Activated CD8-positive, alpha-beta T cell treated with anti-CD3 and anti-CD28 coated beads for 36 hours (primary cell): ENCODE data around the gene KCTD16. TPM values are rescaled to one million over a fixed set of nuclear protein-coding genes. Genes with fewer than 3 reads are reported as not detected.

Experiments used
- ATAC-seq: fragments of 200-7000 bp; cut with Tn5 transposase; one replicate; pipeline ENCODE4 v1.10.0; 2021; ENCODE audit warnings: mild to moderate bottlenecking, moderate library complexity
- CTCF ChIA-PET: fragments of 350-600 bp; sonication (Branson Sonifier 250); formaldehyde crosslinking; loops from one replicate; lab custom pipeline; 2021; ENCODE audit warnings: antibody characterized with exemption; lab: Charles Lee
- POLR2A ChIA-PET: fragments of 350-600 bp; sonication (Branson Sonifier 250); formaldehyde crosslinking; loops from one replicate; lab custom pipeline; 2021; ENCODE audit warnings: antibody characterized with exemption; lab: Charles Lee
- DNase-seq: peaks from one replicate; pipeline ENCODE4 v3.0.0-alpha.2; 2020
- H3K27ac Mint-ChIP-seq: one replicate; pipeline ENCODE4 v1.8.0; 2021; ENCODE audit warnings: mild to moderate bottlenecking, mixed read lengths
- H3K27me3 Mint-ChIP-seq: one replicate; pipeline ENCODE4 v1.8.0; 2021; ENCODE audit warnings: mixed read lengths
- H3K36me3 Mint-ChIP-seq: one replicate; pipeline ENCODE4 v1.8.0; 2021; ENCODE audit warnings: low read depth, mixed read lengths
- H3K4me1 Mint-ChIP-seq: one replicate; pipeline ENCODE4 v1.8.0; 2021; ENCODE audit warnings: low read depth, mixed read lengths
- H3K4me3 Mint-ChIP-seq: one replicate; pipeline ENCODE4 v1.8.0; 2021; ENCODE audit warnings: mild to moderate bottlenecking, moderate library complexity, mixed read lengths
- H3K9me3 Mint-ChIP-seq: one replicate; pipeline ENCODE4 v1.8.0; 2021; ENCODE audit warnings: mixed read lengths
- intact Hi-C: fragments of 100-400 bp; cut with micrococcal nuclease; formaldehyde crosslinking; loops from one replicate; pipeline ENCODE4 v1.10.0; 2022
- total RNA-seq, 2 experiments: library from RNA; stranded (reverse); gene quantifications; one replicate each; pipeline ENCODE4 v1.2.3, GENCODE V29; 2021
- TF ChIP-seq, protein P1 (sequence below): fragments of 200-600 bp; IDR thresholded peaks from one replicate; pipeline ENCODE4 v1.8.0; 2022; ENCODE audit warnings: antibody characterized with exemption, mild to moderate bottlenecking

KCTD16 gene
- total RNA-seq, 2 experiments from 2014 or later = 0.27 to 0.29 TPM

DNA sequence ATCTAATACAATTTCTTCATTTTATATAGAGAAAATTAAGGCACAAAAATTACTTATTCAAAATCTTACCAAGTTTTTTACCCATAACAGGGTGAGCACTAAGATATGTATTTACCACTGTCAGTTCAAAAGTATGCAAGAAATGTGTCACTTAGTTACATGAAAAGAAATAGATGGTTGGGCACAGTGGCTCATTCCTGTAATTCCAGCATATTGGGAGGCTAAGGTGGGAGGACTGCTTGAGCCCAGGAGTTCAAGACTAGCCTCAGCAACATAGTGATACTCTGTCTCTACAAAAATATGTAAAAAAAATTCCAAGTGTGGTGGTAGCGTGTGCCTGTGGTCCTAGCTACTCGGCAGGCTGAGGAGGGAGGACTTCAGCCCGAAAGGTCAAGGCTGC, 19.6 kb upstream of the KCTD16 start:
- TF ChIP-seq, protein P1, sequence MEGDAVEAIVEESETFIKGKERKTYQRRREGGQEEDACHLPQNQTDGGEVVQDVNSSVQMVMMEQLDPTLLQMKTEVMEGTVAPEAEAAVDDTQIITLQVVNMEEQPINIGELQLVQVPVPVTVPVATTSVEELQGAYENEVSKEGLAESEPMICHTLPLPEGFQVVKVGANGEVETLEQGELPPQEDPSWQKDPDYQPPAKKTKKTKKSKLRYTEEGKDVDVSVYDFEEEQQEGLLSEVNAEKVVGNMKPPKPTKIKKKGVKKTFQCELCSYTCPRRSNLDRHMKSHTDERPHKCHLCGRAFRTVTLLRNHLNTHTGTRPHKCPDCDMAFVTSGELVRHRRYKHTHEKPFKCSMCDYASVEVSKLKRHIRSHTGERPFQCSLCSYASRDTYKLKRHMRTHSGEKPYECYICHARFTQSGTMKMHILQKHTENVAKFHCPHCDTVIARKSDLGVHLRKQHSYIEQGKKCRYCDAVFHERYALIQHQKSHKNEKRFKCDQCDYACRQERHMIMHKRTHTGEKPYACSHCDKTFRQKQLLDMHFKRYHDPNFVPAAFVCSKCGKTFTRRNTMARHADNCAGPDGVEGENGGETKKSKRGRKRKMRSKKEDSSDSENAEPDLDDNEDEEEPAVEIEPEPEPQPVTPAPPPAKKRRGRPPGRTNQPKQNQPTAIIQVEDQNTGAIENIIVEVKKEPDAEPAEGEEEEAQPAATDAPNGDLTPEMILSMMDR = no peak
- Mint-ChIP-seq H3K4me1 (no peaks in the 10 kb centered on the region), H3K36me3 (no peaks in the 10 kb centered on the region), H3K9me3 (no peaks in the 10 kb centered on the region), H3K27ac (no peak overlapping the region), H3K27me3 (no peaks in the 10 kb centered on the region), H3K4me3 (no peak overlapping the region)
- intact Hi-C loops = no loop called here
- DNase-seq = no peak
- ATAC-seq = no peak
- POLR2A ChIA-PET = no interaction called here
- CTCF ChIA-PET = no interaction called here

DNA sequence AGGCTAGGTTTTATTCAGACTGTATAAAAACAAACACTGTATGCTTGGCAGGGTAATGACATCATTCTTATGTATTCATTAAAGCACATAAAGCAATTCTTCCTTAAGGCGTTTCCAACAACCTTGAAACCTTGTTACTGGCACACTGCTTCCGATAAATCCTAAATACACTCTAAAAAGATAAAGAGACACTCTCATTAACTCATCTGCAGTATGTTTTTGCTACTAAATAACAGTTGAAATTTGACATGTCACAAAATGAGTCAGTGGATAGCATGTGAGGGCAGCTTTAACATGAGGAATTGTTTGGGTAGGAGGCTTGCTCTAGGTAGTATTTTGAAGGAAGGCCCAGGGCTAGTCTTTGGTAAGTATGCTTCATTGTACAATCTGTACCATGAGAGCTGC, 13.9 kb upstream of the KCTD16 start:
- intact Hi-C loops = no loop called here
- ATAC-seq = no peak
- DNase-seq = no peak
- no peaks in the 10 kb centered on the region for H3K9me3 Mint-ChIP-seq
- ChIA-PET CTCF (no interaction called here), POLR2A (interaction anchor here (0.6 kb wide), 1 partner anchor 33 kb away, joined by 3 read pairs; no protein-coding TSS in a partner anchor)
- TF ChIP-seq, protein P1 = no peak
- H3K4me1 Mint-ChIP-seq = peaks cover 2% of the 10 kb centered on the region
- H3K27me3 Mint-ChIP-seq = no peaks in the 10 kb centered on the region
- H3K27ac Mint-ChIP-seq = peak overlapping the region; percentile 5
- H3K4me3 Mint-ChIP-seq = no peak overlapping the region
- peaks cover 11% of the 10 kb centered on the region for H3K36me3 Mint-ChIP-seq

- Mint-ChIP-seq H3K4me3 (no peak overlapping the region), H3K36me3 (peaks cover 33% of the 10 kb centered on the region), H3K27me3 (no peaks in the 10 kb centered on the region), H3K9me3 (no peaks in the 10 kb centered on the region), H3K4me1 (peaks cover 10% of the 10 kb centered on the region), H3K27ac (no peak overlapping the region)
- TF ChIP-seq, protein P1 = no peak
- ChIA-PET CTCF (no interaction called here), POLR2A (no interaction called here)
- DNase-seq (no peak), ATAC-seq (no peak)
- intact Hi-C loops = no loop called here
Observed at GRCh38 chr5:144162686-144163085, 8.0 kb upstream of the KCTD16 start.

GRCh38 chr5:144166696-144167095, 4.0 kb upstream of the KCTD16 start:
- TF ChIP-seq, protein P1 = no peak
- no peaks in the 10 kb centered on the region for H3K27me3 Mint-ChIP-seq
- CTCF ChIA-PET = interaction anchor here (0.9 kb wide), 1 partner anchor 25 kb away, joined by 3 read pairs; no protein-coding TSS in a partner anchor
- no peak for ATAC-seq
- no peak for DNase-seq
- peaks cover 34% of the 10 kb centered on the region for H3K36me3 Mint-ChIP-seq
- H3K4me1 Mint-ChIP-seq = peaks cover 39% of the 10 kb centered on the region
- no peak overlapping the region for H3K27ac Mint-ChIP-seq
- POLR2A ChIA-PET = no interaction called here
- no peaks in the 10 kb centered on the region for H3K9me3 Mint-ChIP-seq
- no peak overlapping the region for H3K4me3 Mint-ChIP-seq
- intact Hi-C loops = no loop called here

DNA sequence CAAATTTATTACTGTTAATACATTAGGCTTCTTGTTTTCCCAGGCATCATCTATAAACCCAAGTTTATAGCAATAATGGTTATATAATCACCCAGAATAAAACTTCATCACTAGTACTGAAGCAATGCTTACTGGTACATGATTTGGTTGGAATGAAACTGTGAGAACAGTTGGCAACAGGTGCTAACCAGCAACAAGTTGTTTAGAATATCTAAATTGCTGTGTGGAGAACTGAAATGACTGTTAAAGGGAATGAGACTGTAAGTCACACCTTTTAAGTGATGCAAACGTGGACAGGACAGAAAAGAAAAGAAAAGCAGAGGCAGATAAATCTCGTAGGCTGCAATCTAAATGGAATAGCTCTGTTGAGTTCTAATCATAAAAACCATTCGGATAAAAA, 2.7 kb upstream of the KCTD16 start:
- H3K27ac Mint-ChIP-seq = no peak overlapping the region
- ChIA-PET POLR2A (no interaction called here), CTCF (interaction anchor here (3.8 kb wide), 1 partner anchor 24 kb away, joined by 29 read pairs; no protein-coding TSS in a partner anchor)
- DNase-seq = no peak
- no peaks in the 10 kb centered on the region for H3K9me3 Mint-ChIP-seq
- no peaks in the 10 kb centered on the region for H3K27me3 Mint-ChIP-seq
- H3K4me1 Mint-ChIP-seq = peaks cover 40% of the 10 kb centered on the region
- ATAC-seq = no peak
- H3K4me3 Mint-ChIP-seq = no peak overlapping the region
- H3K36me3 Mint-ChIP-seq = peaks cover 27% of the 10 kb centered on the region
- TF ChIP-seq, protein P1 = no peak
- intact Hi-C loops = no loop called here
